ENCODE data around the gene APOBEC3H.

Gene APOBEC3H

DNA sequence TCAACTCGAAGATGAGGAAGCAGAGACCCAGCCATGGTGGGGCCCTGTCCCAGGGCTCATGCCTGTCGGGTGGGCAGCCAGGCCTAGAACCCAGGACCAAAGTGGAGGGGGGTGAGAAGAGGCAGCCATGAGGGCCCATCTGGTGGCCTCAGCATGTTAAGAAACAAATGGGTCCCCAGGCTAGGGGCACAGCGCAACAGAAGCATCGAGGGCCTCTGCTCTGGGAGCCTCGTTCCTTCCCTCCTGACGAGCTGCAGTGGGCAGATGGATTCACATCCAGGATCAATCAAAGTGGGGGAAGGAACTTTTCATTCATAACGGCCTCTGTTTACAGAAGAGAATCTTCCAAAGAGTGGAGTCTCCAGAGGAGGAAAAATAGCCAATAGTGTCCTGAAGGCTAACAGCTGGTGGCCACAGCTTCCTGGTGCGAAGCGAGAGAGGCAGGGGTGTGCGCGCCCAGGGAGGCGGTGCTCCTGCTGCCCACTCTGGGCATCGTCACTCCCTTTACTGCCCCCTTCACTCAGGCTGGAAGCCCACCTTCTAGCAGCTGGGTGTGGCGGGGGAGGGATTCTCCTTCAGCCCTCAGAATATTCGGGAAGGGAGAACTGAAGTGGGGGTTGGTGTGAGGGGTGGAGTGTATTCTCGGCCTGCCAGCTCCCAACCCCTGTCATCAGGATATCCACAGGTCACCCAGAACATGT, 51.1 kb downstream of the APOBEC3H start:
- Mint-ChIP-seq H3K27me3 (no peaks in the 10 kb centered on the region), H3K4me3 (no peak overlapping the region), H3K9me3 (no peaks in the 10 kb centered on the region), H3K36me3 (ENCODE audit: low read depth) (no peaks in the 10 kb centered on the region), H3K27ac (peak overlapping the region; percentile 55), H3K4me1 (peaks cover 54% of the 10 kb centered on the region)
- ATAC-seq (no peak), DNase-seq (no peak)

DNA sequence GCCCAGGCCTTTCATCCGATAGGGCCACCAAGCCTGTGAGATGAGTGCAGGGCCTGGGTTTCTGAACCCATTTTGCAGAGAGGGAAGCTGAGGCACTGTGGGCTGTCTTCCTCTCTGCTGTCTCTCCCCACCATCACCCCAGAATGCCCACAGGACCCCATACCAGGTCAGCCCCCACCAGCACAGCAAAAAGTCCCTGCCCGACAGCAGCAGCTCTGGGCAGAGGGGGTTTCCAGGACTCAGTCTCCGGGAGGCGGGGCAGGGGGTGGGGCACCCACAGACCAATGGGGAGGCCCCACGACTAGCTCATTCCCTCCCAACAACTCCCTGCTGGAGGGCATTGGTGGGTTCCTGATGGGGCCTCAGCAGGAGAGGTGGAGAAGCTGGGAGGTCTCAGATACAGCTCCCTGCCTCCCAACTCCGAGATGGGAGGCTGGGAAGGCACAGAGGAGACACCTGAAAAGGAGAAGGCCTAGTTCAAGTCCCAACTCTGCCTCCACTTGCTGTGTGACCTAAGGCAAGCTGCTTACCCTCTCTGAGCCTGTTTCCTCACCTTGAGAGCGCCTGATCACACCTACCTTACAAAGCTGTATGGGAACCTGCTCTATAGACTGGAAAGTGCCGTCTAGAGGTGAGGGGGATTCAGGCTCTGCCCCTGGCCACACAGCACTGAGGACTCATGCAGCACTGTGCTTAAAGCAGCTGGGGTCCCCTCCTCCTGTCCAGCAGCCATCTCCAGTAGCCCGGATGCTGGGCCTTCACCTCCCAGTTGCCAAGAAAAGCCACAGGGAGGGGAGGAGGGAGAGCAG, 51.9 kb downstream of the APOBEC3H start:
- Mint-ChIP-seq H3K36me3 (ENCODE audit: low read depth) (no peaks in the 10 kb centered on the region), H3K4me3 (no peak overlapping the region), H3K4me1 (peaks cover 59% of the 10 kb centered on the region), H3K27me3 (peaks cover 7% of the 10 kb centered on the region), H3K9me3 (no peaks in the 10 kb centered on the region), H3K27ac (peak overlapping the region; percentile 55)
- ATAC-seq (peak; percentile 12), DNase-seq (peak; percentile 77)

DNA sequence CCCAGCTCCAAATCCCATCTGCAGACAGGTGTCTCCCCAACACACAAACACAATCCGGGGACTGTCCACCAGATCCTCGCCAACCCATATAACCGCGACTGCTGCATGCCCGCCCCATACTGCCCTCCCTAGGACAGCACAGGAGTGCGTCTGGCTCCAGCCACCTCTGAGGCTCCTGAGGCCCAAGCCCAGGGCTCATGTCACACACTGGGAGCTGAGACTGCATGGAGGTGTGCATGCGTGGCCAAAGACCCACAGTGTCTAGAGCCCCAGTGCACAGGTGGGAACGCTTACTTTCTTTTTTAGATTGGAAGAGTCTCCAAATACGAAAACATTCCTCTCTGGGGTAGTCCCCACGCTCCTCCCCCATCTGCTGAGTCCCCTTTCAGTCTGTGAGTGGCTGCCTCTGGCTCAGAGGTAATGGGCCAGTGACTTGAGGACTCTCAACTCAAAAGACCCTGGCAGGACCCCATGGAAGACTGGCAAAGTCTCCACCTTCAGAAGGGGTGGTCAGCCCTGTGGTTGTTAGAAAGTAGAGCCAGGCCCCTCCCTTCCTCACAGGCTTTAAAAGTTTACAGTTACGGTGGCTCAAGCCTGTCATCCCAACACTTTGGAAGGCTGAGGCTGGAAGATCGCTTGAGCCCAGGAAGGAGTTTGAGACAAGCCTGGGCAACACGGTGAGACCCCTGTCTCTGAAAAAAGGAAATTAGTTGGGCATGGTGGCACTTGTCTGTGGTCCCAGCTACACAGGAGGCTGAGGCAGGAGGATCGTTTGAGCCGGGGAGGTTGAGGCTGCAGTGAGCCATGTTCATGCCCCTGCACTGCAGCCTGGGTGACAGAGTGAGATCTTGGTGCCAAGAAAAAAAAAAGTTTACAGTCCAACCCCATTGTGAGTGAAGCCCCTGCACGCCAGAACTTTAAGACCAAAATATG, 53.1 kb downstream of the APOBEC3H start:
- no peaks in the 10 kb centered on the region for H3K9me3 Mint-ChIP-seq
- ATAC-seq (no peak), DNase-seq (no peak)
- no peak overlapping the region for H3K4me3 Mint-ChIP-seq
- peak overlapping the region; percentile 68 for H3K27ac Mint-ChIP-seq
- peaks cover 52% of the 10 kb centered on the region for H3K4me1 Mint-ChIP-seq
- H3K36me3 Mint-ChIP-seq (ENCODE audit: low read depth) = no peaks in the 10 kb centered on the region
- peaks cover 15% of the 10 kb centered on the region for H3K27me3 Mint-ChIP-seq

GRCh38 chr22:39150848-39151215, 53.8 kb downstream of the APOBEC3H start:
- Mint-ChIP-seq H3K27ac (peak overlapping the region; percentile 68), H3K9me3 (no peaks in the 10 kb centered on the region), H3K4me3 (peak overlapping the region; percentile 64), H3K36me3 (ENCODE audit: low read depth) (no peaks in the 10 kb centered on the region), H3K27me3 (peaks cover 15% of the 10 kb centered on the region), H3K4me1 (peaks cover 52% of the 10 kb centered on the region)
- ATAC-seq (no peak), DNase-seq (no peak)

GRCh38 chr22:39151329-39151975, 54.4 kb downstream of the APOBEC3H start:
- peak overlapping the region; percentile 64 for H3K4me3 Mint-ChIP-seq
- peak overlapping the region; percentile 68 for H3K27ac Mint-ChIP-seq
- ATAC-seq (no peak), DNase-seq (no peak)
- no peaks in the 10 kb centered on the region for H3K36me3 Mint-ChIP-seq (ENCODE audit: low read depth)
- no peaks in the 10 kb centered on the region for H3K9me3 Mint-ChIP-seq
- H3K27me3 Mint-ChIP-seq = peaks cover 15% of the 10 kb centered on the region
- peaks cover 46% of the 10 kb centered on the region for H3K4me1 Mint-ChIP-seq

- ATAC-seq (no peak), DNase-seq (no peak)
- H3K27ac Mint-ChIP-seq = no peak overlapping the region
- peaks cover 15% of the 10 kb centered on the region for H3K27me3 Mint-ChIP-seq
- H3K4me3 Mint-ChIP-seq = peak overlapping the region; percentile 64
- no peaks in the 10 kb centered on the region for H3K9me3 Mint-ChIP-seq
- peaks cover 42% of the 10 kb centered on the region for H3K4me1 Mint-ChIP-seq
- H3K36me3 Mint-ChIP-seq (ENCODE audit: low read depth) = no peaks in the 10 kb centered on the region
Measured at GRCh38 chr22:39152024-39152510, 55.0 kb downstream of the APOBEC3H start.

DNA sequence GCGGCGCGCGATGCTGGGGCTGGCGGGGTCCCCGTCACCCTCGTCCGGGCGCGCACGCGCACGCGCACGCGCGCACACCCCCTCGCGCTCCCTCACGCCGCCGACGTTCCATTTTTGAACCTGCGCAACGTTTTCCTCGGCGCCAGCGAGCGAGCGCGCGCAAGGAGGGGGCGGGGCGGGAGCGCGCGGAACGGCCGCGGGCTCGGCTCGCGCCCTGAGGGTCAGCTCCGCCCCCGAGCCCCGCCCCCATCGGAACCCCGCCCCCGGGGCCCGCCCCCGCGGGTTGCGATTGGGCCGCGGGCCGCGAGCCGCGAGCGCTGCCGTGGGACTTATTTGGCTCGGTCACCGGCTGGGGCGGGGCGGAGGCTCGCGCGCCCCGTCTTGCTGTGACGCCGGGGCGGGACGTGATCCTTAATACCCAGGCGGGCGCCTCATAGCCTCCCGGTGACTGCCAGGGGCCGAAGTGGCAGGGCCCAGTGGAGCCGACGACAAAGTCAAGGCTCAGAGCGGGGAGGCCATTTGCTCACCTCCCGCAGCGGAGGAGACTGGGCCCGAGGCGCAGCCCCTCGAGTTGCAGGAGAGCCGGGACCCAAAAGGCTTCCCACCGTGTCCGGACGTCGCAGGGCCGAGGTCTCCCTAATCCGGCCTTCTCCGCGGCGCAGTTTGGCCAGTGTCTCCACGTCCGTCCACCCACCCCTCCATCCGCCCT, 55.6 kb downstream of the APOBEC3H start, which contains the start of gene CBX7:
CBX7 (minus strand) TSS at position 170 of the 709 bp plus-strand sequence. CDS start 236 bp downstream, outside the sequence.
- Mint-ChIP-seq H3K36me3 (ENCODE audit: low read depth) (no peaks in the 10 kb centered on the region), H3K4me1 (peaks cover 40% of the 10 kb centered on the region), H3K4me3 (peak within 1 kb of the TSS; percentile 78), H3K27me3 (peaks cover 15% of the 10 kb centered on the region), H3K27ac (peak within 1 kb of the TSS; percentile 83), H3K9me3 (no peaks in the 10 kb centered on the region)
- DNase-seq = peak; percentile 89
- ATAC-seq = peak; percentile 84

DNA sequence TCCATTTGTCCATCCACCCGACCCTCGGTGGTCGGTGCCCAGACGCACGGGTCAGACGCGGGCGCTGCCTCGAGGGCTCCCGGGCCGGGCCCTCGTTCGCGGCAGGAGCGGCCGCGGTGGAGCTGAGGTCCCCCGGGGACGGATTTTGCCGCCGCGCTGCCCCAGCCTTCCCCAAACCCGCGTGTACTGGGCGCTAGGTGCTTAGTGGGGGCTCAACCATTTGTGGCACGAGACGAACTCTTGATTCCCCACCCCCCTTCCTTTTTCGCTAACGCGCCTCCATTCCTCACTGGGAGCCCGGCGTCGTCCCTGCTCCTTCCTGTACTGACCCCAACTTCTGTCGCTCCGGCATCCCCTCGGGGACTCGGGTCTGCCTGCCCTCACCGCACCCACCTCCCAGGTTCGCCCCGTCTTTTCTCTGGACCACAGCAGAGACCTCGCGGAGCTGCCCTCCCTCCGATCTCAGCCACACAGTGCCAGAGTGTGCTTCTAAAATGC, 56.2 kb downstream of the APOBEC3H start:
- H3K27ac Mint-ChIP-seq = peak overlapping the region; percentile 83
- peaks cover 15% of the 10 kb centered on the region for H3K27me3 Mint-ChIP-seq

More for the DNA sequence above, 56.2 kb downstream of the APOBEC3H start:
- Mint-ChIP-seq H3K9me3 (no peaks in the 10 kb centered on the region), H3K4me1 (peaks cover 34% of the 10 kb centered on the region), H3K36me3 (ENCODE audit: low read depth) (no peaks in the 10 kb centered on the region), H3K4me3 (peak overlapping the region; percentile 78)
- DNase-seq (no peak), ATAC-seq (no peak)
